ENCODE measurements around the gene EHD1.

DNA sequence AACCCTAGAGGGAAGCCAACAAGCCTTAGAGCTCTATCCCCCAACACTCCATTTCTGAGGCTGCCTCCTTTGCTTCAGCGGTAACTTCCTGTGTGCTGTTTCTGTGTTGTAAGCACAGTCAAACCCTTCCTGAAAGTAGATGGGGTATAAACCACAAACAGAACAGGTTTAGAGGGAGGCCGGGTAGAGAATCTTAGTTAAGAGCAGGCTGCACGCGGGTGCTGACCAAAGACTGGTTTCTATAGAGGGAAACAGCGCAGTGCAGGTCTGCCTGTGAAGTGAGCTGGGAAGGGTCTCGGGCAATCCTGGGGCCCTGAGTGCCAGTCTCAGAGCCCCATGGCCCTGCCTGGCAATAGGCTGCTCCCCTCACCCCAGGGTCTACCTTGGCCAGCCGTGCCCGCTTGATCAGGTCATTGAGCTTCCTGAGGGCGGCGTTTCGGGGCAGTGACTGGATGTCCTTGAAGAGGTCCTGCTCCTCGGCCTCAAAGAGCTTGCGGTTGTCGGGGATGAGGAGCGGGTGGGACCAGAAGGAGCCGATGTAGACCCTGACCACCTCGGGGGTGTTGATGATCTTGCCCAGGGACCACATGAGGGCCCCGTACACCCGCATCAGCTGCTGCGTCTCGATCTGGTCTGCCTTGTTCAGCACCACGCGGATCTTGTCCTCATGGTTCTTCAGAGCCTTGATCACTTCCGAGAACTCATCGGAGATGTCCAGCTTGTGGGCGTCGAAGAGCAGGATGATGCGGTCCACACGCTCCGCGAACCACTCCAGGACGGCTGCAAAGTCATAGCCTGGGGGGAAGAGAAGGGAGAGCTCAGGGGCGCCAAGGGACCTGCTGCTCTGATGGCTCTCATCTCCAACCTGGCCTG is 18.6 kb downstream of the EHD1 start:
- TF ChIP-seq, protein P1, sequence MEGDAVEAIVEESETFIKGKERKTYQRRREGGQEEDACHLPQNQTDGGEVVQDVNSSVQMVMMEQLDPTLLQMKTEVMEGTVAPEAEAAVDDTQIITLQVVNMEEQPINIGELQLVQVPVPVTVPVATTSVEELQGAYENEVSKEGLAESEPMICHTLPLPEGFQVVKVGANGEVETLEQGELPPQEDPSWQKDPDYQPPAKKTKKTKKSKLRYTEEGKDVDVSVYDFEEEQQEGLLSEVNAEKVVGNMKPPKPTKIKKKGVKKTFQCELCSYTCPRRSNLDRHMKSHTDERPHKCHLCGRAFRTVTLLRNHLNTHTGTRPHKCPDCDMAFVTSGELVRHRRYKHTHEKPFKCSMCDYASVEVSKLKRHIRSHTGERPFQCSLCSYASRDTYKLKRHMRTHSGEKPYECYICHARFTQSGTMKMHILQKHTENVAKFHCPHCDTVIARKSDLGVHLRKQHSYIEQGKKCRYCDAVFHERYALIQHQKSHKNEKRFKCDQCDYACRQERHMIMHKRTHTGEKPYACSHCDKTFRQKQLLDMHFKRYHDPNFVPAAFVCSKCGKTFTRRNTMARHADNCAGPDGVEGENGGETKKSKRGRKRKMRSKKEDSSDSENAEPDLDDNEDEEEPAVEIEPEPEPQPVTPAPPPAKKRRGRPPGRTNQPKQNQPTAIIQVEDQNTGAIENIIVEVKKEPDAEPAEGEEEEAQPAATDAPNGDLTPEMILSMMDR (IDR thresholded peaks at IDR 0.05) = no peak
- no peak for TF ChIP-seq ZFX (IDR thresholded peaks at IDR 0.05; ENCODE audit: borderline replicate concordance)

All from 22Rv1 (cell line).